Measurements from ENCODE around the gene FMO5. TPM values are rescaled to one million over a fixed set of nuclear protein-coding genes. Genes with fewer than 3 reads are reported as not detected.

FMO5 gene
- total RNA-seq, 1 donor from 2014 or later, result not detected

DNA sequence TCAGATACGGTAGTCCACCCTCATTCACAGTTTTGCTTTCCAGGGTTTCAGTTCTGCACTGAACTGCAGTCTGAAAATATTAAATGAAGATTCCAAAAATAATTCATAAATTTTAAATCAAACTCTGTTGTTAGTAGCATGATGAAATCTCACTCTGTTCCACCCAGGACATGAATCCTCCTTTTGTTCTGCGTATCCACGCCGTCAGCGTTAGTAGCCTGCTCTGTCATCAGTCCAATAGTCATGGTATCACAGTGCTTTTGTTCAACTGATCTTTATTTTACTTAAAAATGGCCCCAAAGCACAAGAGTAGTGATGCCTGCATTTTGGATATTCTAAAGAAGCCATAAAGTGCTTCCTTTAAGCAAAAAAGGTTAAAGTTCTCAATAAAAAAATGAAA is 41.2 kb upstream of the FMO5 start:
- DNase-seq (ENCODE audit: low read depth) (no peak), FAIRE-seq (no peak)
- no peaks in the 10 kb centered on the region for H3K27me3 ChIP-seq (ENCODE audit: control insufficient read depth, insufficient read depth, low read length)
- H3K36me3 ChIP-seq (ENCODE audit: control insufficient read depth, insufficient read depth, low read length), result peaks cover 8% of the 10 kb centered on the region
- H3K4me3 ChIP-seq (ENCODE audit: low read depth, low read length), result no peak overlapping the region
- TF ChIP-seq, protein P1, sequence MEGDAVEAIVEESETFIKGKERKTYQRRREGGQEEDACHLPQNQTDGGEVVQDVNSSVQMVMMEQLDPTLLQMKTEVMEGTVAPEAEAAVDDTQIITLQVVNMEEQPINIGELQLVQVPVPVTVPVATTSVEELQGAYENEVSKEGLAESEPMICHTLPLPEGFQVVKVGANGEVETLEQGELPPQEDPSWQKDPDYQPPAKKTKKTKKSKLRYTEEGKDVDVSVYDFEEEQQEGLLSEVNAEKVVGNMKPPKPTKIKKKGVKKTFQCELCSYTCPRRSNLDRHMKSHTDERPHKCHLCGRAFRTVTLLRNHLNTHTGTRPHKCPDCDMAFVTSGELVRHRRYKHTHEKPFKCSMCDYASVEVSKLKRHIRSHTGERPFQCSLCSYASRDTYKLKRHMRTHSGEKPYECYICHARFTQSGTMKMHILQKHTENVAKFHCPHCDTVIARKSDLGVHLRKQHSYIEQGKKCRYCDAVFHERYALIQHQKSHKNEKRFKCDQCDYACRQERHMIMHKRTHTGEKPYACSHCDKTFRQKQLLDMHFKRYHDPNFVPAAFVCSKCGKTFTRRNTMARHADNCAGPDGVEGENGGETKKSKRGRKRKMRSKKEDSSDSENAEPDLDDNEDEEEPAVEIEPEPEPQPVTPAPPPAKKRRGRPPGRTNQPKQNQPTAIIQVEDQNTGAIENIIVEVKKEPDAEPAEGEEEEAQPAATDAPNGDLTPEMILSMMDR (IDR thresholded peaks at IDR 0.05; ENCODE audit: insufficient read depth, low read length, severe bottlenecking), result no peak

DNA sequence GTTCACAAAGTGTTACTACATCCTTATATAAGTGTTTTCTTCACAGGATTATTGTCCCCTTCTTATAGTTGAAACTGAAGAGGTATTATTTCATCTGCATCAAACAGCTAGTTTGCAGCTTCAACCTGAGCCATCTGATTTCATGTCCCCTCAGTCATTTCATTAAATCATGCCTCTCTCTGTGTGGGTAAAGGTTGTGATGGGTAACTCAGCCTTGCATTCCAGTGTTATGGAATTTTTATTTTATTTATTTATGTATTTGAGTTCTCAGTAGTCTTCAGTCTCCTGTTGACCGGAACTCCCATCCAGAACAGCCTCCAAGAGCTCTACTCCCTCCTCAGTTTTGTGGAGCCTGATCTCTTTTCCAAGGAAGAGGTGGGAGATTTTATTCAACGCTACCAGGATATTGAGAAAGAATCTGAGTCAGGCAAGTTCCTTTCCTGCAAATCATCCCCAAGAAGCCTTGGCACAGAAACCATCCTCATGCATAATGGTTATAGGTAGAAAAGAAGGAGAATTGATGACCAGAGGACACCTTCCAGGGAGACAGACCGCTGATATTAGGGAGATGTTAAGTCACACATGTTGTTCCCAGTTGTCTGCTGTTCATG is 39.1 kb upstream of the FMO5 start:
- peaks cover 10% of the 10 kb centered on the region for H3K36me3 ChIP-seq (ENCODE audit: control insufficient read depth, insufficient read depth, low read length)
- TF ChIP-seq, protein P1 (IDR thresholded peaks at IDR 0.05; ENCODE audit: insufficient read depth, low read length, severe bottlenecking), result no peak
- DNase-seq (ENCODE audit: low read depth) (peak; percentile 85), FAIRE-seq (peak; percentile 7)
- H3K4me3 ChIP-seq (ENCODE audit: low read depth, low read length), result no peak overlapping the region
- H3K27me3 ChIP-seq (ENCODE audit: control insufficient read depth, insufficient read depth, low read length), result no peaks in the 10 kb centered on the region

DNA sequence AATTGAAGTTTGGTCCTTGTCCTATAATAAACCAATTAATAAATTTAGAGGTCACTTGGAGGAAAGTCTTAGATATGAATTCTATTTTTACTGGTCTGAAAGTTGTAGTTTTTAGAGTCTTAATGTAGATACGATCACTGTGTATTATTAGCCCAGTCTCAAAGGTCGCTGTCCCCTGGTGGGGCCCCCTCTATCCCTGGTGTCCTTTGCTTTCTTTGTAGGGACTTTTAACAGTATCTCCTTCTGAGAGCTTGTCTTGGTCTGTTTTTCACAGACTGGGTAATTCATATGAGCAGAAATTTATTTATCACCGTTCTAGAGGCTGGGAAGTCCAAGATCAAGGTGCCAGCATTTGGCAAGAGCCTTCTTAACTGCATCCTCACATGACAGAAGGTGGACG is 35.8 kb upstream of the FMO5 start:
- FAIRE-seq, result no peak

DNA sequence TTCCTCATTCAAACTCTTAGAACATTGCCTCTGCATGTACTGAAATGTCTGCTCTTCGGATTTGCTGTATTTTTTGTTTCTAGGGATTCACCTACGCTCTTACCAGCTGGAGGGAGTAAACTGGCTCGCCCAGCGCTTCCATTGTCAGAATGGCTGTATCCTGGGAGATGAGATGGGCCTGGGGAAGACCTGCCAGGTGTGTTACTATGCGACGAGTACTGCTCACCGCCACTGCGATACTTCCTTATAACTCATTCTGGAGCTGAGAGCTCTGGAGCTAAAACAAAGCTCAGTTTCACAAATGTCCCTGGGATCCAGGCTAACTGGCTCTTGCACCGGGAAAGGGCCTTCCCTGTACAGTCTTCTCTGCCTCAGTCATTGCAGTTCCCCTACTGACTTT is 27.4 kb upstream of the FMO5 start:
- Histone ChIP-seq H3K27me3 (ENCODE audit: control insufficient read depth, insufficient read depth, low read length) (no peaks in the 10 kb centered on the region), H3K36me3 (ENCODE audit: control insufficient read depth, insufficient read depth, low read length) (no peaks in the 10 kb centered on the region), H3K4me3 (ENCODE audit: low read depth, low read length) (no peak overlapping the region)
- TF ChIP-seq, protein P1 (IDR thresholded peaks at IDR 0.05; ENCODE audit: insufficient read depth, low read length, severe bottlenecking), result no peak
- no peak for DNase-seq (ENCODE audit: low read depth)
- FAIRE-seq, result no peak

More for the DNA sequence above, 35.8 kb upstream of the FMO5 start:
- peaks cover 4% of the 10 kb centered on the region for H3K36me3 ChIP-seq (ENCODE audit: control insufficient read depth, insufficient read depth, low read length)
- no peak for DNase-seq (ENCODE audit: low read depth)
- no peaks in the 10 kb centered on the region for H3K27me3 ChIP-seq (ENCODE audit: control insufficient read depth, insufficient read depth, low read length)
- TF ChIP-seq, protein P1 (IDR thresholded peaks at IDR 0.05; ENCODE audit: insufficient read depth, low read length, severe bottlenecking), result no peak
- H3K4me3 ChIP-seq (ENCODE audit: low read depth, low read length), result no peak overlapping the region

DNA sequence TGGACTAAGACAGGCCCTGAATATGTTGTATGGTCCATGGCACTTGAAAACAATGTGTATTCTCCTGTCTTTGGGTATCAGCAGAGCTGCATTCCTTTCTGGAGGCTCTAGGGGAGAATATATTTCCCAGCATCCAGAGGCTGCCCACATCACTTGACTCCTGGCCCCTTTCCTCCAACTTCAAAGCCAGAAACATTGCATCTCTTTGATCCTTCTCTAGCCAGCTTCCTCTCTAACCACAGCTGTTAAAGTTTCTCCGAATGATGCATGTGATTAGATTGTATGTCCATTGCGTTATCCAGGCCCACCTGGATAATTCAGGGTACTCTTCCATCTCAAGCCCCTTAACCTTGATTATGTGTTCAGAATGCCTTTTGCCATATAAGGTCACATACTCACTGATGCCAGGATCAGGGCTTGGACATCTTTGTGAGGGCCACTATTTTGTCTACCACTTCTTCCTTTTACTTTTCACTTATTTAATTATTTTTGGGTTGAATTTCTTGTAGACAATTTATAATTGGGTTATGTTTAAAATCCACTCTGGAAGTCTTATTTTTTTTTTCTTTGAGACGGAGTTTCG is 22.6 kb upstream of the FMO5 start:
- FAIRE-seq (no peak), DNase-seq (ENCODE audit: low read depth) (no peak)
- Histone ChIP-seq H3K36me3 (ENCODE audit: control insufficient read depth, insufficient read depth, low read length) (no peaks in the 10 kb centered on the region), H3K27me3 (ENCODE audit: control insufficient read depth, insufficient read depth, low read length) (no peaks in the 10 kb centered on the region), H3K4me3 (ENCODE audit: low read depth, low read length) (no peak overlapping the region)
- TF ChIP-seq, protein P1 (IDR thresholded peaks at IDR 0.05; ENCODE audit: insufficient read depth, low read length, severe bottlenecking), result no peak
